ENCODE measurements around the gene ADAM8. TPM values are rescaled to one million over a fixed set of nuclear protein-coding genes. Genes with fewer than 3 reads are reported as not detected.
"Not testable (repeated sequence)": the region's sequence is repeated elsewhere in the genome, so short reads cannot be mapped to it uniquely, and the experiment has no call there.

Gene ADAM8
- total RNA-seq, 2 experiments from 2014 or later = 142 to 173 TPM

DNA sequence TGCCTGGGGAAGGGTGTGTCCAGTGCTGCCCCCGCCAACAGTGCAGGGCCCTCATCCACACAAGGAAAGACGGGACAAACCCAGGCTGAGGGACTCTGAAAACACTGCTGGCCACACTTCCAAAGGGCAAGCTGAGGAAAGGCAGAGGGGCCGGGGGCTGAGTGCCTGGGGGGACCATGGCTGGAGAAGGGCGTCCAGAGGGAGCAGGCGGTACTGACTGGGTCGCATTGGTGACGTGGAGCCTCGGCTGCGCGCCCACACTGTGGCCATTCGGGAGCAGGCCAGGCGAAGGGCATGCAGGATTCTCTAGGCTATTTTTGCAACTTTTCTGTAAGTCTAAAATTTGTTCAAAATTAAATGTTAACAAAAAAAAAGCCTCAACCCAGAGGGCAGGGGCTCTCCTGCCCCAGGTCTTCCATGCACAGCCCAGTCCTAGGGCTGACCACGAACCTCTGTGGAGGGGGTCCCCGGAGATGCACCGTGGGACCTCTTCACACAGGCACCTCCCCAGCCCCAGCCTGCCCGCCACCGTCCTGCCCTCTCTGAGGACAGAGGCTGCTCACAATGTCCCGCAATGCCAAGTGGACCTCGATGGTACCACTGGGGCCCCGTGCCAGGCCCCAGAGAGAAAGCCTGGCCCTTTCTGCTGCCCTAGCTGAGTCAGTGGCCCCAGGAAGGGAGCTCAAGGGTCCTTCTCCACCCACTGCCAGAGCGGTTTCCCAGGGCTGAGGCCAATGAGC is 10.4 kb downstream of the ADAM8 start:
- CTCF ChIA-PET = interaction anchor here (2.9 kb wide), 1 partner anchor 9 kb away, joined by 12 read pairs; no protein-coding TSS in a partner anchor
- Mint-ChIP-seq H3K27me3 (no peaks in the 10 kb centered on the region), H3K4me3 (no peak overlapping the region), H3K36me3 (peaks cover 7% of the 10 kb centered on the region), H3K4me1 (peaks cover 34% of the 10 kb centered on the region), H3K9me3 (ENCODE audit: low read depth) (no peaks in the 10 kb centered on the region), H3K27ac (no peak overlapping the region)
- no peak for ATAC-seq
- DNase-seq = no peak

DNA sequence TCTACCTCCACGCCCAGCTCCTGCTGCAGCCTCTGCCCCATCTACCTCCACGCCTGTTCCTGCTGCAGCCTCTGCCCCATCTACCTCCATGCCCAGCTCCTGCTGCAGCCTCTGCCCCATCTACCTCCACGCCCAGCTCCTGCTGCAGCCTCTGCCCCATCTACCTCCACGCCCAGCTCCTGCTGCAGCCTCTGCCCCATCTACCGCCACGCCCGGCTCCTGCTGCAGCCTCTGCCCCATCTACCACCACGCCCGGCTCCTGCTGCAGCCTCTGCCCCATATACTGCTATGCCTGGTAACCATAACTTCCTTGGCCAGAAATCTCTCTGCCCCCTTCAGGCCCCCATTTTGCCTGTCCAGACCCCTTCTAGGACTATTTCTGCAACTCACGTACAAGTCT is 11.6 kb downstream of the ADAM8 start:
- not testable (repeated sequence) for H3K27ac Mint-ChIP-seq; H3K36me3 Mint-ChIP-seq; ATAC-seq; H3K9me3 Mint-ChIP-seq (ENCODE audit: low read depth); H3K27me3 Mint-ChIP-seq; DNase-seq; H3K4me3 Mint-ChIP-seq
- CTCF ChIA-PET = interaction anchor here (2.0 to 2.9 kb wide), 2 partner anchors 10 to 13 kb away, joined by 10 to 12 read pairs; no protein-coding TSS in a partner anchor
- peaks cover 46% of the 10 kb centered on the region for H3K4me1 Mint-ChIP-seq

DNA sequence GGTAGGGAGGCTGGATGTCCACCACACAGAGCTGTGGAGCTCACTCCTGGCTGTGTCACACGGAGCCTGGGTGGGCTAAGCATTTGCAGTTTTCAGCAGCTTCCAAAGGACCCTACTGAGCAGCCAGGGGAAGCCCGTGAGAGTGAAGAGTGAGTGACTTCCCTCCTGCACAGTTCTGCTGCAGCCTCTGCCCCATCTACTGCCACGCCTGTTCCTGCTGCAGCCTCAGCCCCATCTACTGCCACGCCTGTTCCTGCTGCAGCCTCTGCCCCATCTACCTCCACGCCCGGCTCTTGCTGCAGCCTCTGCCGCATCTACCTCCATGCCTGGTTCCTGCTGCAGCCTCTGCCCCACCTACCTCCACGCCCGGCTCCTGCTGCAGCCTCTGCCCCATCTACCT is 12.2 kb downstream of the ADAM8 start:
- DNase-seq (peak; percentile 77), ATAC-seq (peak; percentile 28)
- Mint-ChIP-seq H3K4me1 (peaks cover 52% of the 10 kb centered on the region), H3K9me3 (ENCODE audit: low read depth) (no peaks in the 10 kb centered on the region), H3K27me3 (no peaks in the 10 kb centered on the region), H3K36me3 (peaks cover 7% of the 10 kb centered on the region), H3K4me3 (peak overlapping the region; percentile 19), H3K27ac (peak overlapping the region; percentile 26)
- CTCF ChIA-PET = interaction anchor here (0.9 to 2.9 kb wide), 5 partner anchors 11 to 65 kb away, joined by 4 to 12 read pairs (median 6); partner anchors contain the start of gene ADAM8

DNA sequence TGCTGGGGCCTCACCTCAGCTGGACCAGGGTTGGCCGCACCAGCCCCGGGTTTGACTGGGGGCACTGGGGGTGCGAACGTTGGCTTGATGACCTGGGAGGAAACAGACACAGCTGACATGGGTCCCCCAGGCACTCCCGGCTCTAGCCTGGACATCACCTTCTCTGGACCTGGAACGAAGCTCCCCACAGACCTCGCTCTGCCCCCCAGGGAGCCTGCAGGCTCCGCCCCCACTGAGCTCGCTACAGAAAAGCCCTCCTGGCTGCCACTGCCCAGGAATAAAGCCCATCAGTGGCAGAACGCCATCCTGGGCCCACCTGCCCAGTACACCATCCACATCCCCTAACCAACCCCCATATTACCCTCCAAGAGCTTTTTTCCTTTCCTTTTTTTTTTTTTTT is 13.0 kb downstream of the ADAM8 start:
- Mint-ChIP-seq H3K27ac (no peak overlapping the region), H3K4me1 (peaks cover 58% of the 10 kb centered on the region), H3K4me3 (no peak overlapping the region), H3K27me3 (no peaks in the 10 kb centered on the region), H3K36me3 (peaks cover 7% of the 10 kb centered on the region), H3K9me3 (ENCODE audit: low read depth) (no peaks in the 10 kb centered on the region)
- DNase-seq (no peak), ATAC-seq (no peak)
- CTCF ChIA-PET = interaction anchor here (0.8 to 2.9 kb wide), 6 partner anchors 11 to 66 kb away, joined by 3 to 12 read pairs (median 5); partner anchors contain the start of gene ADAM8

GRCh38 chr10:133262696-133263095 is 14.0 kb downstream of the ADAM8 start:
- no peak for DNase-seq
- Mint-ChIP-seq H3K4me1 (peaks cover 66% of the 10 kb centered on the region), H3K27ac (no peak overlapping the region), H3K36me3 (peaks cover 7% of the 10 kb centered on the region), H3K27me3 (no peaks in the 10 kb centered on the region), H3K9me3 (ENCODE audit: low read depth) (no peaks in the 10 kb centered on the region), H3K4me3 (no peak overlapping the region)
- ATAC-seq = no peak
- CTCF ChIA-PET = interaction anchor here (1.1 to 1.6 kb wide), 2 partner anchors 9 to 13 kb away, joined by 4 to 7 read pairs; no protein-coding TSS in a partner anchor

- no peaks in the 10 kb centered on the region for H3K27me3 Mint-ChIP-seq
- no peaks in the 10 kb centered on the region for H3K9me3 Mint-ChIP-seq (ENCODE audit: low read depth)
- peaks cover 7% of the 10 kb centered on the region for H3K36me3 Mint-ChIP-seq
- peak; percentile 54 for ATAC-seq
- peak; percentile 90 for DNase-seq
- peak overlapping the region; percentile 47 for H3K27ac Mint-ChIP-seq
- CTCF ChIA-PET = interaction anchor here (0.8 to 1.6 kb wide), 5 partner anchors 10 to 68 kb away, joined by 3 to 7 read pairs (median 4); no protein-coding TSS in a partner anchor
- peaks cover 75% of the 10 kb centered on the region for H3K4me1 Mint-ChIP-seq
- peak overlapping the region; percentile 65 for H3K4me3 Mint-ChIP-seq
Measured at GRCh38 chr10:133261726-133262325, 14.8 kb downstream of the ADAM8 start.

DNA sequence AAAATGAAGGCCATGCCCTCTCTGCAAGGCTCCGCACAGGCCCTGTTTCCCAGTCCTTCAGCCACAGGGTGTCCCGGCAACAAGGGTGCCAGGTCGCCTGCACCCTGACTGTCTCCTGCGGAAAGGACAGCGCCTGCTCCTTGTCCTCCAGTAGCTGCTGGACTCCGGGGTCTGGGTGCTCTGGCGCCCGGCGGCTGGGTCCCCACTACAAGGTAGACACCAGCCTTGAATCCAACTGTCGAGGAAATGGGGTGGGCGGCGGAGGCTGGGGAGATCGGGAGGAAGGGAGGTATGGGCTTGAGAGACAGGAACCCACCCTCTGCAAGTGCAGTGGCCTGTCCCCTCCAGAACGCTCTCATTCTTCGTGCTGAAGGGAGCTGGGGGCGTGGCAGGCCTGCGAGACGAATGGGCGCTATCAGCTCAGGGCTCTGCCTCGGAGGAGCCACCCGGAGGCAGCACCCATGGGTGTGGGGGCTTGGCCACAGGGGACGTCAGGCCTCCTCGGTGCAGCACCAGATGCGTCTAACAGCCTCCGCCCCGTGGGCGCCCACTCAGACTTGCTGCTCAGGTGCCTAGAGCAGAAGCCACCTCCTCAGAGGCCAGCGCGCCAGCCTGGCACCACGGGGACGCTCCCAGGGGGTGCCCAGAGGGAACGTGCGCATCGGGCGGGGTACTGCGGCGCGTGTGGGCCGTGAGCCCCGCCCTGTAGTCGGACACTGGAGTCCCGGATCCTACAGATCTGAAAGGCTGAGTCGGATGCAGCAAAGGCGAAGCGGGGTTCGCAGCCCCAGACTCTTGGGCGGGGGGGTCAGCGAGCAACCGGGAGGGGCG is 15.6 kb downstream of the ADAM8 start:
- Mint-ChIP-seq H3K4me1 (peaks cover 75% of the 10 kb centered on the region), H3K27me3 (no peaks in the 10 kb centered on the region), H3K27ac (peak overlapping the region; percentile 66), H3K36me3 (peaks cover 7% of the 10 kb centered on the region), H3K4me3 (peak overlapping the region; percentile 65), H3K9me3 (ENCODE audit: low read depth) (no peaks in the 10 kb centered on the region)
- CTCF ChIA-PET = interaction anchor here (0.8 to 4.8 kb wide), 4 partner anchors 15 to 68 kb away, joined by 3 to 22 read pairs (median 4); no protein-coding TSS in a partner anchor
- peak; percentile 82 for DNase-seq
- ATAC-seq = peak; percentile 51

DNA sequence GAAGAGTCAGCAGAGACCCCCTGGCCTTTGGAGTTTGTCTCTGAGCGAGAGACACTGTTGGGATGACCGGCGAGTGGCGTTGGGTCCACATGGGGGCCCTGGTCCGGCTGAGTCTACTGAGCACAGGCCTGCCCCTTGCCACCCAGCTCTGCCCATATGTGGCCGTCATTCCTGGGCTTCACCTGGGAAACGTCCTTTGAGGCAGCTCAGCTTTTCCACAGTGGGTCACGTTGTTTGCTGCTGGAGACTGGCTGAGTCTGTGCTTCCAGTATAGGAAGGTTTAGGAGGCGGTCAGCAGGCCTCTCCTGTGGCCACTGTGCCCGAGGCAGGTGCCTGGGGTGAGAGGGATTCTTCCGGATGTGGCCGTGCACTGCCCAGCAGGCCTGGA is 17.1 kb downstream of the ADAM8 start:
- no peaks in the 10 kb centered on the region for H3K9me3 Mint-ChIP-seq (ENCODE audit: low read depth)
- H3K4me1 Mint-ChIP-seq = peaks cover 61% of the 10 kb centered on the region
- DNase-seq = no peak
- H3K4me3 Mint-ChIP-seq = peak overlapping the region; percentile 55
- H3K27me3 Mint-ChIP-seq = no peaks in the 10 kb centered on the region
- CTCF ChIA-PET = interaction anchor here (1.2 to 4.8 kb wide), 7 partner anchors 14 to 116 kb away, joined by 4 to 41 read pairs (median 12); partner anchors contain the start of gene ADAM8
- peak; percentile 0 for ATAC-seq
- H3K27ac Mint-ChIP-seq = peak overlapping the region; percentile 88
- peaks cover 7% of the 10 kb centered on the region for H3K36me3 Mint-ChIP-seq

DNA sequence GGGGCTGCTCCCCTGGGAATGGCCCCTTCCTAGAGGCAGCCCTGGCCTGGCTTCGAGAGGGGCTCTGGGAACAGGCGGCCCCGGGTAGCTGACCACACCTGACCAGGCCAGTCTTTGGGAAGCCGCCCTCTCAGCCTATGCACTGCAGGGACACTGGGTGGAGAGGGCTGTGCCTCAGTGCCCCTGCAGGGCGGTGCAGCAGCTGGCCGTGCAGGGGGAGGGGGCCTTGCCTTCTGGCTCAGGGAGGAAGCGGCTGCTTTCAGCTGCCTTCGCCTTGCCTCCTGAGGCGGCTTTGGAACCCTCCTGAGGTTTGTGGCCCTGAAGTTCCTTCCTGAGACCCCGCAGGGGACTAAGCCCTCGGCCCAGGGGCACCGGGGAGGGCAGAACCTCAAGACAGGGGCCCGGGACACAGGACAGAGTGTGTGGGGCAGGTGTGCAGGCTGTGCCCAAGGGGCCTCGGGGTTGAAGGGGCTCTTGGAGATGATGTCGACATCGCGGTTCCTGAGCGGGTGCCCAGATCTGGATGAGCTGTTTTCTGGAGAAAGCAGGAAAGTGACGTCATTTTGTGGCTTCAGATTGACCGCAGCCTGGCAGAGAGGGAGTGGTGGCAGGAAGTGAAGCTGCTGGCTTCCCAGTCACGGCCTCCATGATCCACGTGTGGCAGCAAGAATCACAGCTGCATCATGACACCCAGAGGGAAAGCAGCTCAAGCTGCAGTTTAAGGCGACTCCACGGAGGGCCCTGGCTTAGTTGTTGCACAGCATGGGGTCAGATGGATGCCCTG is 17.7 kb downstream of the ADAM8 start:
- peak; percentile 92 for DNase-seq
- Mint-ChIP-seq H3K27ac (peak overlapping the region; percentile 88), H3K4me1 (peaks cover 55% of the 10 kb centered on the region), H3K9me3 (ENCODE audit: low read depth) (no peaks in the 10 kb centered on the region), H3K36me3 (peaks cover 3% of the 10 kb centered on the region), H3K4me3 (peak overlapping the region; percentile 55), H3K27me3 (no peaks in the 10 kb centered on the region)
- peak; percentile 45 for ATAC-seq
- CTCF ChIA-PET = interaction anchor here (1.1 to 4.8 kb wide), 9 partner anchors 12 to 116 kb away, joined by 3 to 41 read pairs (median 9); partner anchors contain the start of gene ADAM8

DNA sequence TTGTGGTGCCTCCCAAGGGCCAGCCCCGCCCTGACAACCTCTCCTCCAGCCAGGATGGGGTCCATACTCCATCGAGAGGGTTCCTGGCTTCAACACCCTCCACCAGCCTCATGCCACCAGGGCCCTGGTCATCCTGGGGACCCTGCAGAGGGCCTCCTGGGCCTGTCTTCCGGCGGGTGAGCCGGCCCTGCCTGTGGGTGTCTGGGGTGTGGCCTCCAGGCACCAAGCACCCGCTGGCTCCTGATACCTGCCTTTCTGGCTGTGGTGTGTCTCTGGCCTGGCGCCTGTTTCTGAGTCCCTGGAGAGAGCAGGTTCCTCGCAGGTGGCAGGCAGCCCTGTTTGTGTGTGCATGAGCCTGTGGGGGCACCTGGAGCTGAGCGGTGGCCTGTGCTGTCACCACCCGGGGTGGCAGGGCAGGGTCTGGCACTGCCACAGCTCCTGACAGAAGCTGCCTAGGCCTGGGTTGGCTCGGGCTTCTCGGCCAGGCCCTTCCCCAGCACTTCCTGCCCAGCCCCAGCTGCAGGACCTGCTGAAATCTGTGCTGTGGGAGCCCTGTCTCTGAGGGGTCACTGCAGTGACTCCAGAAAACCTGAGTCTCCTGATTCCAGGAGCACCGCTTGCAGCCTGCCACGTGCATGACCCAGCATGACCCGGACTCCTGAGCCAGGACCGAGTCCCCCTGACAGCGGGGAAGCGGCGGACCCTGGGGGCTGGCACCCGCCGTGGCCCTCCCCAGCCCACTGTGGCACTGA is 18.4 kb downstream of the ADAM8 start:
- CTCF ChIA-PET = interaction anchor here (0.8 to 4.8 kb wide), 12 partner anchors 11 to 115 kb away, joined by 3 to 41 read pairs (median 4); partner anchors contain the start of gene ADAM8
- Mint-ChIP-seq H3K4me3 (no peak overlapping the region), H3K27ac (peak overlapping the region; percentile 86), H3K27me3 (no peaks in the 10 kb centered on the region), H3K9me3 (ENCODE audit: low read depth) (no peaks in the 10 kb centered on the region), H3K36me3 (peaks cover 1% of the 10 kb centered on the region), H3K4me1 (peaks cover 49% of the 10 kb centered on the region)
- DNase-seq (peak; percentile 69), ATAC-seq (peak; percentile 10)

DNA sequence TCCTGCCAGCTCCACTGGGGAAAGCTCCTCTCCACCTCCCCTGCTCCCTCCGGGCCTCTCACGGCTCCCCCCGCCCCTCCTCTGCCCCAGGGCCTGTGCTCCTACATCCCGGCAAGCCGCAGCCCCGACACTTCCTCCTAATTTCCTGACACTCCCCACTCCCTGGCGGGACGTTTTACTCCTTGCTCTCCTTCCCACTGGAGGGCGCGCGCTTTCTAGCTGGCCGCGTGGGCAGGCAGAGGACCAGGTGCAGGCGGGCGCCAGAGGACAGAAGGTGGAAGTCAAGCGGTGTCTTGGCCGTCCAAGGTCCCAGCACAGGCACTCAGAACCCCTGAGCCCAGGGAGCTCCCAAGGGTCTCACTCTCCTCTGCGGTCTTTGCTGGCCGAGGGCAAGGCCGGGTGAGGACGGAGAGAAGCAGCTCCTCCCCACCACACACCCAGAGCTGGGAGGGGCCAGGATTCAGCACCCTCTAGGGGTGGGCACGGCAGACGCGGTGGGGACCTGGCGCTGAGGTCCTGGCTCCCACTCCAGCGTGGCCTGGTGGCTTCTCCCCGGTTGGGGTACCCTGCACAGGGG is 19.1 kb downstream of the ADAM8 start:
- ATAC-seq = peak; percentile 8
- H3K4me3 Mint-ChIP-seq = peak overlapping the region; percentile 11
- H3K9me3 Mint-ChIP-seq (ENCODE audit: low read depth) = no peaks in the 10 kb centered on the region
- CTCF ChIA-PET = interaction anchor here (0.8 to 4.8 kb wide), 12 partner anchors 12 to 115 kb away, joined by 3 to 41 read pairs (median 4); partner anchors contain the start of genes ADAM8 and VENTX
- no peaks in the 10 kb centered on the region for H3K27me3 Mint-ChIP-seq
- DNase-seq = no peak
- peak overlapping the region; percentile 86 for H3K27ac Mint-ChIP-seq
- H3K4me1 Mint-ChIP-seq = peaks cover 47% of the 10 kb centered on the region
- no peaks in the 10 kb centered on the region for H3K36me3 Mint-ChIP-seq
